DND-41 (cell line): Measurements from ENCODE around the gene TMEM204.

Source experiments
- ATAC-seq: fragments of 200-7000 bp; cut with Tn5 transposase; 3 replicates; pipeline ENCODE4 v1.9.1; 2021; ENCODE audit warnings: low read depth; ENCODE audit not compliant: insufficient read depth
- DNase-seq: peaks from one replicate; pipeline ENCODE4 v3.0.0-alpha.2; 2020
- H2AFZ ChIP-seq: 2 replicates; pipeline ENCODE4 v1.6.0; 2012; ENCODE audit warnings: low read depth, low read length
- H3K27ac ChIP-seq: 2 replicates; pipeline ENCODE4 v1.5.1; 2012; ENCODE audit warnings: low read length, inconsistent platforms
- H3K27me3 ChIP-seq: fragments of 200-600 bp; sonication (generic); 2 replicates; pipeline ENCODE4 v1.6.0; 2012; ENCODE audit warnings: low read length, mild to moderate bottlenecking, inconsistent platforms; ENCODE audit not compliant: insufficient read depth, poor library complexity
- H3K36me3 ChIP-seq: 2 replicates; pipeline ENCODE4 v1.5.1; 2012; ENCODE audit warnings: low read length, inconsistent platforms; ENCODE audit not compliant: insufficient read depth
- H3K4me1 ChIP-seq: 2 replicates; pipeline ENCODE4 v1.5.1; 2012; ENCODE audit warnings: mild to moderate bottlenecking, low read length; ENCODE audit not compliant: insufficient read depth
- H3K4me2 ChIP-seq: 2 replicates; pipeline ENCODE4 v1.6.0; 2012; ENCODE audit warnings: mild to moderate bottlenecking, moderate library complexity, low read length, inconsistent platforms; ENCODE audit not compliant: insufficient read depth
- H3K4me3 ChIP-seq, 2 experiments: fragments of 200-600 bp in 1 of 2; shearing (Covaris generic) in 1 of 2; 2 replicates each; pipeline ENCODE4 v1.5.1; 2012 to 2016; ENCODE audit warnings: inconsistent platforms in 2 of 2, low read length in 2 of 2, mild to moderate bottlenecking in 2 of 2, low read depth in 1 of 2, moderate library complexity in 1 of 2
- H3K79me2 ChIP-seq: 2 replicates; pipeline ENCODE4 v1.6.0; 2012; ENCODE audit warnings: low read length, inconsistent platforms; ENCODE audit not compliant: insufficient read depth
- H3K9ac ChIP-seq: 2 replicates; pipeline ENCODE4 v1.6.0; 2012; ENCODE audit warnings: low read depth, mild to moderate bottlenecking, inconsistent platforms, low read length, moderate library complexity
- H3K9me3 ChIP-seq: 2 replicates; pipeline ENCODE4 v1.5.1; 2012; ENCODE audit warnings: low read length, moderate library complexity, mild to moderate bottlenecking, inconsistent platforms; ENCODE audit not compliant: insufficient read depth, severe bottlenecking
- H4K20me1 ChIP-seq: 2 replicates; pipeline ENCODE4 v1.6.0; 2012; ENCODE audit warnings: low read length; ENCODE audit not compliant: insufficient read depth
- EZH2 ChIP-seq: IDR thresholded peaks from 3 replicates; pipeline ENCODE4 v1.6.1; 2012; ENCODE audit warnings: borderline replicate concordance, low read depth, mild to moderate bottlenecking, moderate library complexity, low read length, inconsistent platforms; ENCODE audit not compliant: severe bottlenecking
- TF ChIP-seq, protein P1 (sequence below): IDR thresholded peaks from 2 replicates; pipeline ENCODE4 v1.5.1; 2012; ENCODE audit warnings: borderline replicate concordance, low read length, moderate library complexity, mild to moderate bottlenecking; ENCODE audit not compliant: poor library complexity, severe bottlenecking; ENCODE audit errors: extremely low read depth

Gene TMEM204

DNA sequence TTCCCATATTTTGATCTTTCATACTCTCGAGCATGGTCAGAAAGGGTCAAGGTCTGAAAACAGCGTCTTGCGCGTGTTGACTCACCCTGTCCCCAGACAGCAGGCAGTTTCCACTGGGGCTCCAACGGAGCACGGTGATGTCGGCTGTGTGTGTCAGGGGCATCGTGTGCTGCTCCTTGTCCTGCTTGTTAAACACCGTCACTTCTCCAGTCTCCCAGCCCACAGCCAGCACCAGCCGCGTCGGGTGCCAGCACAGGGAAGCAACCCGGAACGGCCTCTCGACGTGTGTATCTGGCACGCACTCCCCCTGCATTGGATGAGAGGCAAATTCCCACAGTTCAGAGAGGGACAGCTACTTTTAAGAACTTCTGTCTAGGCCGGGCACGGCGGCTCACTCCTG lies 68.8 kb downstream of the TMEM204 start:
- no peaks in the 10 kb centered on the region for H3K79me2 ChIP-seq
- no peaks in the 10 kb centered on the region for H4K20me1 ChIP-seq
- H3K36me3 ChIP-seq, result peaks cover 24% of the 10 kb centered on the region
- no peak overlapping the region for H3K4me2 ChIP-seq
- H3K4me1 ChIP-seq, result no peaks in the 10 kb centered on the region
- H2AFZ ChIP-seq, result no peak overlapping the region
- TF ChIP-seq, protein P1, sequence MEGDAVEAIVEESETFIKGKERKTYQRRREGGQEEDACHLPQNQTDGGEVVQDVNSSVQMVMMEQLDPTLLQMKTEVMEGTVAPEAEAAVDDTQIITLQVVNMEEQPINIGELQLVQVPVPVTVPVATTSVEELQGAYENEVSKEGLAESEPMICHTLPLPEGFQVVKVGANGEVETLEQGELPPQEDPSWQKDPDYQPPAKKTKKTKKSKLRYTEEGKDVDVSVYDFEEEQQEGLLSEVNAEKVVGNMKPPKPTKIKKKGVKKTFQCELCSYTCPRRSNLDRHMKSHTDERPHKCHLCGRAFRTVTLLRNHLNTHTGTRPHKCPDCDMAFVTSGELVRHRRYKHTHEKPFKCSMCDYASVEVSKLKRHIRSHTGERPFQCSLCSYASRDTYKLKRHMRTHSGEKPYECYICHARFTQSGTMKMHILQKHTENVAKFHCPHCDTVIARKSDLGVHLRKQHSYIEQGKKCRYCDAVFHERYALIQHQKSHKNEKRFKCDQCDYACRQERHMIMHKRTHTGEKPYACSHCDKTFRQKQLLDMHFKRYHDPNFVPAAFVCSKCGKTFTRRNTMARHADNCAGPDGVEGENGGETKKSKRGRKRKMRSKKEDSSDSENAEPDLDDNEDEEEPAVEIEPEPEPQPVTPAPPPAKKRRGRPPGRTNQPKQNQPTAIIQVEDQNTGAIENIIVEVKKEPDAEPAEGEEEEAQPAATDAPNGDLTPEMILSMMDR, result no peak
- TF ChIP-seq EZH2, result no peak
- no peak overlapping the region for H3K4me3 ChIP-seq
- DNase-seq (no peak), ATAC-seq (no peak)
- no peak overlapping the region for H3K27ac ChIP-seq
- no peak overlapping the region for H3K9ac ChIP-seq
- H3K27me3 ChIP-seq, result no peaks in the 10 kb centered on the region
- no peaks in the 10 kb centered on the region for H3K9me3 ChIP-seq
